Stimulated activated CD4-positive, alpha-beta T cell treated with anti-CD3 and anti-CD28 coated beads, Interleukin-1b, Interleukin-23, amount 100 ng/mL, for 1 hour (primary cell): ENCODE data around the gene GMCL2.
"Not testable (repeated sequence)": the region's sequence is repeated elsewhere in the genome, so short reads cannot be mapped to it uniquely, and the experiment has no call there.

ENCODE experiments used
- DNase-seq, 2 donors: peaks; one replicate each; pipeline ENCODE4 v3.0.0-alpha.2; 2020; ENCODE audit warnings: low read depth in 2 of 2

GMCL2 gene

GRCh38 chr5:178187014-178187413, at the start of gene GMCL2:
GMCL2 (minus strand) TSS chr5:178187371; CDS start chr5:178187299, 72 bp downstream.
- DNase-seq, result no peak

DNA sequence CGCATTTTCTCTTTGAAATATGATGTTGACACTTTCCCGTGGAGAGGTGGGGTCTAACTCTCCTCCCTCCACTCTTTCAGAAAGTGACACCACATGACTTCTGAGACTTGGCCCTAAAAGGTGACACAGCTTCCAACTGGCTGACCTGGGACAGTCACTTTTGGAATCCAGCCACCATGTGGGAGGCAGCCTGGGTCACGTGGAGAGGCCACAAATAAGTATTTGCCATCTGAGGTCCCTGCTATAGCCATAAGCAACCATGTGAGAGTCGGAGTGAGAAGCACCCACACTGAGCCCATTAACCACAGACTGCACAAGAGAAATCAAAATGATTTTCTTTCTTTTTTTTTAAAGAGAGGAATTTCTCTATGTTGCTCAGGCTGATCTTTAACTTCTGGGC, 49.5 kb upstream of the GMCL2 start:
- DNase-seq, result no peak

GRCh38 chr5:178236126-178236525, 49.0 kb upstream of the GMCL2 start:
- DNase-seq, result no peak

DNA sequence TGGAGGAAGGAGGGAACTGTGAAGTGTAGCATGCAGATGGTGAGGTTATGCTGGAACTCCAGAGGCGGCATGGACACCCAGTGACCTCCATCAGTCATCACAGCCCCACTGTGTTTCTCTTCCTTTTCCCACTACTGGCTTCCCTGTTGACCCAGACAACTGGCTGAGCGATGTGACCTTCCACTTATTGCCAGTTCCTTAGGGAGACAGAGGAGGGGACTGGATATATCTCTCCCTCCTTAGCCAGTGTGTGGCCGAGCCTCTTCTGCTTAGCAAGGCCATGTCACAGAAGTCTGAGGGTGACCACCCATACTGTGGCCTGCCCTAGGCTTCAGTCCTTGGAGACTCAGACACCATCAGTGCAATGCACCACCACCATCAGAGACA, 48.4 kb upstream of the GMCL2 start:
- DNase-seq, result no peak

- DNase-seq, result peak; percentile 41 to 56
Measured at GRCh38 chr5:178234750-178235587, 47.8 kb upstream of the GMCL2 start.

DNA sequence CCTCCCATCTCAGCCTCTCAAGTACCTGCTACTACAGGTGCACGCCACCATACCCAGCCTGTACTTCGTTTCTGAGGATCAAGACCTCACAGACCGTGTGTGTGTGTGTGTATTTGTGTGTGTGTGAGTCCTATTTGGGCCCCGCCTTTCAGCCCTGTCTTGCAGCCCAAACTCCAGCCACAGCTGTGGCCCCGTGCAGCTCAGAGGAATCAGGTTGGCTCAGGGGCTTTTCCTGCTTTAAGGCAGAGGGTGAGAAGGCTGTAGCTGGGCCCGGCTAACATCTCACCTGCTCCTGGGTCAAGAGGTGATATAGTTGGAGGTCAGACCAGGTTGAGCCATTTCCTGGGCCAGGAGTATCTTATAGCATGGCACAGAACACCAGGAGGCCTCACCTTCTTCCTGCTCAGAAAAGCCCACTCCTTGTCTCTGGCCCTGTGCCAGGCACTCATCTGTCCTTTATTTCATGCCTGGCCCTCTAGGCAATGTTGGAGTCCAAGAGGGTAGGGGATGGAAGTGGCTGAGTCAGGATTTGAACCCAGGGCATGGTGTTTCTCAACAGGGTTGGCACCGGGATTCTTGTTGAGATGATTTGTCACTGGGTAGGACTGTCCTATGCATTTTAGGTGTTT, 47.1 kb upstream of the GMCL2 start:
- no peak for DNase-seq

DNA sequence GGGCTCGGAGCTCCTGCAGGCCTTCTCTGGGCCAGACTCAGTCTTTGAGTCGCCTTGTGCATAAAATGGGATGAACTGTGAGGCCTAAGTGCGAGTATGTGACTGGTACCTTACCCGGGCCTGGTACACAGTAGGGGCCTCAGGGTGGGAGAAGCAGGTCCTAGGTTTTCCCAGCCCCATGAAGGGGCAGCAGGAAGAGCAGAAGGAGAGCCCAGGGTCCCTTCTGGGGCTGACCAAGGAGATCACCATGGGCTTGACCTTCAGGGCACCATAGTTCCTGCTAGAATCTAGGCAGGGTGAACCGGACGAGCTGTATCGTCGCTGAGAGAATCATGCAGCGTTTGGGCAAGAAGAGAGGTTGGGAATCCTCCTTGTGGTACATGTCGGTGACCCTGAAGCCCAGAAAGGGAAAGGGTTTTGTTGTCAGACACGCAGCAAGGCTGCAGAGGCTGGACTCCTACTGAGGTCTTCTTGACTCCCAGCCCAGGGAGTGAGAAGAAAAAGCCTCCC, 45.8 kb upstream of the GMCL2 start:
- DNase-seq, result no peak

DNA sequence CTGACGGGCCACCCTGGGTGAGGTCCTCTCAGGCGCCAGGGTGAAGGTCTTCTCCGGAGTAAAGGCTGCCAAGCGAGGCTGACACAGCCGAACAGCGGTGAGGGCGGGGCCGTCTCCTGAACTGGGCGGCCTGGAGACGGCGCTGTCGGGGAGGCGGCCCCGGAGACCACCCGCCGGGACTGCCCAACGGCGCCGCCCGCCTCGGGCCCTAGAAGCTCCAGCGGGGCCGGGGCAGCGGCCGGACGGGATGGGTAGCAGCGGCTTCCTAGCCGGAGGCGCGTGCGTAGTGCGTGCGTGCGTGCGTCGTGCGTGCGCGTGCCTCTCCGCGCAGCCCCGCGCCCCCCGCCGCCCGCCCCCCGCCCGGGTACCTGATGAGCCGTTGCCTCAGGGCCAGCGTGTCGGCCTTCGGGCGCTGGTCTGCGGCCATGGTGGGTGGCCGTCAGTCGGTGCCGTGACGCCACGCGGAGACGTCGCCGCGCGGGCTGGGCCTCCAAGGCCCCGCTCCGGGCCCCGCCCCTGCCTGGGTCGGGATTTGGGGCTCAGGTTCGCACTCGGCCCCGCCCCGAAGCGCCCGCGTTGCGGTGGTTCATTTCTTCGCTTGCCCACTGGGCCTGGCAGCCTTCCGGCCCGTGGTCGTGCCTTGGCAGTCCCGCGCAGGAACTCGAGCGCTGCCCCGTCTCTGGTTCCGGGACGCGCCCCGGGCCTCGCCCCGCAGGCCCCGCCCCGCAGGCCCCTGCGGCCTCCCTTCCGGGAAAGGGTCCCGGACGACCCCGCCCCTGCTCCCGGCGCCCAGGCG, 45.2 kb upstream of the GMCL2 start, which contains the start of gene PHYKPL:
Gene PHYKPL, minus strand, starts transcription at position 679 of the 796 bp plus-strand sequence. Its CDS starts 252 bp downstream, at position 427.
- DNase-seq, result peak; percentile 17 to 39

GRCh38 chr5:178231539-178232123, 44.5 kb upstream of the GMCL2 start:
- no peak for DNase-seq

DNA sequence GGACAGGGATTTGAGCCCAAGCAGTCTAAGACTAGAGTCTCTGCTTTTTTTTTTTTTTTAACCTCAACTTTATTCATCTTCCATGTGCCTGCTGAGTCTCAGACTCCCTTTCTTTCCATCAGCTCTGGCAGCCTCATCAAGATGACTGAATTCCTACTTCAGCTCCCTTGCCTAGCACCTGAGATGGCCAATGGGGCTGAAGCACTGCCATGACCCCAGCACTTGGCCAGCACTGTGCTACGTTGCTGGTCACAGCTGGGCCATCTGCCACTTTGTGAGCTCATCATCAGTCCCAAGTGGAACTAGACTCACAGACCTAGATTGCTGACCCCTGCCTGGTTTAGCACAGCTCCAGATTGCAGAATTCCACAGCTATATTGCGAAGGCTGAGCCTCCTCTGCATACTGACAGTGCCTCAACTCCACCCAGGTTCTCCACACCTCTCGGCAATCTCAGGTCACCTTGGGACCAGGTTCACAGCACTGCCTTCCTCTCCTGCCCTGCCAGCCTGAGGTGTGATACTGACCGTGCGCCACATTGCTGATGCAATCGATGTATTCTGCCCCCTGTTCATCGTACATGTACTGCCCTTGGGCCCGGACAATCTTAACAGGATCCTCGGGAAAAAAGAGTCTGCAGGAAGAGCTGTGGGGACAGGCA, 43.8 kb upstream of the GMCL2 start:
- no peak for DNase-seq

DNA sequence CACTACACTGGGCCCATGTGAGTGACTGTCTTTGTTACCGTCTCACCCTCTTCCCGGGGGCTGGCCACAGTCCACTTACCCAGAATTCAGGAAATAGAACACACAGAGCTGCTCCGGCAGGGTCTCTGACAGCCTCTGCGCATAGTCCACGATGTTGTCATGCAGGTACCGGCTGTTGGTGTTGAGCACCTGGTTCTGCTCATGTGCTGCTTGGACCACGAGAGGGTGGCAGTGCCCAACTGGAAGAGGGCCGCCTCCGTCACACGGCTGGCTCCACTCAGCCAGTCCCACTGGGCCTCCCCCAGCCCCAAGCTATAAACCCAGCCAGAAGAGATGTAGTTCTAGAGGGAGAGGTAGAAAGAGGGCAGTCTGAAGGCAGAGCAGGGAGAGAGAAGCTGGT, 42.7 kb upstream of the GMCL2 start:
- no peak for DNase-seq

DNA sequence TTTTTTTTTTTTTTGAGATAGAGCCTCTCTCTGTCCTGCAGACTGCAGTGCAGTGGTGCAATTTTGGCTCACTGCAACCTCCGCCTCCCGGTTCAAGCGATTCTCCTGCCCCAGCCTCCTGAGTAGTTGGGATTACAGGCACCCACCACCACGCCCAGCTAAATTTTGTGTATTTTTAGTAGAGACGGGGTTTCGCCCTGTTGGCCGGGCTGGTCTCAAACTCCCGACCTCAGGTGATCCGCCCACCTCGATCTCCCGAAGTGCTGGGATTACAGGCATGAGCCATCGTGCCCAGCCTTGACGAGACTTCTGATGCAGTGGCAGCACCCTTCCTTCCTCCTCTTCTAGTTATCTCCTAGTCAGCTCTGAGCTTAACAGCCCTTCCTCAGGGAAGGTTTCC, 41.9 kb upstream of the GMCL2 start:
- not testable (repeated sequence) for DNase-seq

GRCh38 chr5:178228609-178229008, 41.4 kb upstream of the GMCL2 start:
- no peak for DNase-seq

DNA sequence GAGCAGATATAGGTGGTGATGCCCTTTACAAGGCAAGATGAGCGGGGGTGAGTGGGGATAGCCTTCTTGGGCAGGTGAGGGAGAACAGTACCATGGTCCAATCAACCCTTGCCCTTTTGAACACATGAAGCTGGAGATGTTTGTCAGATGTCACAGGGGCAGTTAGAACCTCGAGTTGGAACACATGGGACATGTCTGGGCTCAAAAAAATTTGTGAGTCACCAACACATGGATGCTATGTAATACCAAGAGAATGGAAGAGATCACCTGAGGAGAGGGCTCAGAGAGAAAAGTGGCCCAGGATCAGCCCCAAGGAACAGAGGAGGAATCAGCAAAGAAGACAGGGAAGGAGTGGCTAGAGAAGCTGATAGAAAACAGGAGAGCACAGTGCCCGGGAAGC, 40.8 kb upstream of the GMCL2 start:
- DNase-seq, result no peak

GRCh38 chr5:178227138-178227659, 40.0 kb upstream of the GMCL2 start:
- DNase-seq, result no peak

DNA sequence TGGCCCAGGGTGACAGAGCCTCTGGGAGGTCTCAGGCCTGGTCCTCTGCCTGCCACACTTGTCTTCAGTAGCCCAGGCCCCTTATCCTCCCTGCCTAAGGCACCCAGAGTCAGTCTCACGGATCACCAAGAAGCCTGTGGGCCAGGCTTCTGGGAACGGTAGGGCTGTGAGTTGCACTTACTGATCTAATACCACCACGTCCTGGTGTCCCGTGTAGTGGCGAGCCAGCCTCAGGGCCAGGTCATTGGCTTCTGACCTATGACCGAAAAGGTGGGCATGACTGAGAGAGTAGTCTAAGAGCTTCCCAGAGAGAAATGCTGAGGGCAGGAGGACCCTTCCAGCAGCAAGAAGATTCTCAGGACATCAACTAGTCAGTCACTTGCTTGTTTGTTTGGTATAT, 38.0 kb upstream of the GMCL2 start:
- DNase-seq, result no peak

GRCh38 chr5:178224403-178224802, 37.2 kb upstream of the GMCL2 start:
- no peak for DNase-seq

- DNase-seq, result no peak
Measured at GRCh38 chr5:178223828-178224335, 36.7 kb upstream of the GMCL2 start.

DNA sequence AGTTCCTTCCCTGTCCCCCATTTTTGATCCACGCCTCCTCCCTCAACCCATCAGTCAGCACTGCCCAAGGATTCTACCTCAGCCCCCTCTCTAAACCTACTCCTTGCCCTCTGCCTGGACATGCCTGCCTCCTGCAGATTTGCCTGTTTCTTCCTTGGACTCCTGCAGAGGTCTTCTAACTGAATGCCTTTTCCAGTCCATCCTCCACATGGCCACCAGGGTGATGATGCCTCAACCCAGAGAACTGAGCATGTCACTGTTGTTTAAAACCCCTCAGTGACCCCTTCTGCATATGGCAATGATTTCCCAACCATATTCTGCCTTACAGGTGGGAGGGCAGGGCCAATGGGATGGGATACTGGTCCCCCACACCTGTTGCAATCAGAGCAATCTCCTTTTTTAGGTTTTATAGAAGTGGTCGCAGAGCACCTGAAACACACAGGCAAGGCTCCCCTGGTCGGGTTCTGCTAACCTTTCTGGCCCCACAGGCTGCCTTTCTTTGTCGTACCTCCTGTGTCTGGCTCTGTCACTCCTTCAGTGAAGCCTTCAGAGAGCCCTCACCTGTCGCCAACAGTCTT, 36.1 kb upstream of the GMCL2 start:
- DNase-seq, result no peak

DNA sequence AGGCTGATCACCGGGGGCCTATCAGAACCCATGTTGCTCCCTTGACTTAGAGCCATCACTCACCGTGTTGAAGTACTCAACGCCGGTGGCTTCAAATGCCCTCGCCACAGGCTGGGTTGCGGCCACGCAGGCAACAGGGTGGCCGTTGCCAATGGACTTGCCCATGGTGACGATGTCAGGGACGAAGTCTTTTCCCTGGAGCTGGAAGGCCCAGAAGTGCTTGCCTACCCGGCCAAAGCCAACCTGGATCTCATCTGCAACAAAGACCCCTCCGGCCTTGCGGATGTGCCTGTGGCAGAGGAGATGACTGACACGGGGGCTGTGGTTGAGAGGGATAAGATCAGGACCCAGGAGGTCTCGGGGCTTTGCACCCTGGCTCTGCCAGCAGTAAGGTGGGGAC, 35.1 kb upstream of the GMCL2 start:
- no peak for DNase-seq
